Osteoblast (primary cell): ENCODE data around the gene SPATA9. TPM values are rescaled to one million over a fixed set of nuclear protein-coding genes. Genes with fewer than 3 reads are reported as not detected.

Experiments used
- DNase-seq: peaks from one replicate; pipeline ENCODE4 v3.0.0; 2011; ENCODE audit warnings: low spot score, mixed read lengths; ENCODE audit not compliant: insufficient read length; ENCODE audit errors: missing footprints
- H2AFZ ChIP-seq: 2 replicates; pipeline ENCODE4 v1.6.0; 2011; ENCODE audit warnings: mild to moderate bottlenecking, low read length
- H3K27ac ChIP-seq: 2 replicates; pipeline ENCODE4 v1.5.1; 2011; ENCODE audit warnings: mild to moderate bottlenecking, low read depth, low read length, moderate library complexity
- H3K27me3 ChIP-seq: 2 replicates; pipeline ENCODE4 v1.6.0; 2012; ENCODE audit warnings: mild to moderate bottlenecking, control low read depth, inconsistent platforms, low read length, moderate library complexity; ENCODE audit not compliant: insufficient read depth
- H3K36me3 ChIP-seq: 2 replicates; pipeline ENCODE4 v1.5.1; 2011; ENCODE audit warnings: mild to moderate bottlenecking, low read length, control low read depth, moderate library complexity; ENCODE audit not compliant: insufficient read depth
- H3K4me1 ChIP-seq: 2 replicates; pipeline ENCODE4 v1.5.1; 2011; ENCODE audit warnings: mild to moderate bottlenecking, low read length, control low read depth, moderate library complexity; ENCODE audit not compliant: insufficient read depth
- H3K4me2 ChIP-seq: 2 replicates; pipeline ENCODE4 v1.6.0; 2011; ENCODE audit warnings: mild to moderate bottlenecking, low read length; ENCODE audit not compliant: insufficient read depth
- H3K4me3 ChIP-seq: fragments of 200-600 bp; sonication (generic); 3 replicates; pipeline ENCODE4 v1.5.1; 2012; ENCODE audit warnings: mild to moderate bottlenecking, low read length, inconsistent platforms; ENCODE audit not compliant: insufficient read depth
- H3K79me2 ChIP-seq: 2 replicates; pipeline ENCODE4 v1.6.0; 2012; ENCODE audit warnings: mild to moderate bottlenecking, low read length, control low read depth, inconsistent platforms; ENCODE audit not compliant: insufficient read depth
- H3K9me3 ChIP-seq: 2 replicates; pipeline ENCODE4 v1.5.1; 2011; ENCODE audit warnings: low read depth, low read length, control low read depth
- H4K20me1 ChIP-seq: 2 replicates; pipeline ENCODE4 v1.6.0; 2012; ENCODE audit warnings: mild to moderate bottlenecking, low read length, control low read depth; ENCODE audit not compliant: insufficient read depth
- CTCF ChIP-seq: IDR thresholded peaks from 2 replicates; pipeline ENCODE4 v1.5.1; 2011; ENCODE audit warnings: mild to moderate bottlenecking, low read depth, low read length, moderate library complexity; ENCODE audit errors: extremely low read depth
- total RNA-seq: library from RNA; depleted of rRNA; stranded (reverse); fragments of >200 nt; gene quantifications from 2 replicates; pipeline ENCODE4 v1.2.3, GENCODE V29; 2012

The SPATA9 gene
- total RNA-seq, 1 donor, result 0.36 TPM

- Histone ChIP-seq H3K27ac (no peak overlapping the region), H3K4me1 (peaks cover 31% of the 10 kb centered on the region), H4K20me1 (no peaks in the 10 kb centered on the region), H2AFZ (no peak overlapping the region), H3K79me2 (no peaks in the 10 kb centered on the region), H3K36me3 (no peaks in the 10 kb centered on the region), H3K4me2 (no peak overlapping the region), H3K9me3 (no peaks in the 10 kb centered on the region), H3K27me3 (no peaks in the 10 kb centered on the region), H3K4me3 (no peak overlapping the region)
- TF ChIP-seq CTCF, result no peak
- DNase-seq, result no peak
These were observed 37.4 kb upstream of the SPATA9 start for GRCh38 chr5:95720094-95720786.

- no peak for DNase-seq
- no peak overlapping the region for H2AFZ ChIP-seq
- no peaks in the 10 kb centered on the region for H4K20me1 ChIP-seq
- peaks cover 21% of the 10 kb centered on the region for H3K4me1 ChIP-seq
- H3K4me3 ChIP-seq, result no peak overlapping the region
- no peaks in the 10 kb centered on the region for H3K9me3 ChIP-seq
- H3K4me2 ChIP-seq, result no peak overlapping the region
- no peaks in the 10 kb centered on the region for H3K36me3 ChIP-seq
- no peak overlapping the region for H3K27ac ChIP-seq
- TF ChIP-seq CTCF, result no peak
- no peaks in the 10 kb centered on the region for H3K27me3 ChIP-seq
- no peaks in the 10 kb centered on the region for H3K79me2 ChIP-seq
These were observed 35.9 kb upstream of the SPATA9 start for GRCh38 chr5:95718738-95719137.

GRCh38 chr5:95718203-95718602, 35.4 kb upstream of the SPATA9 start:
- H3K9me3 ChIP-seq, result no peaks in the 10 kb centered on the region
- H3K4me1 ChIP-seq, result peaks cover 15% of the 10 kb centered on the region
- no peaks in the 10 kb centered on the region for H3K27me3 ChIP-seq
- H3K79me2 ChIP-seq, result no peaks in the 10 kb centered on the region
- no peak overlapping the region for H3K4me3 ChIP-seq
- no peak for TF ChIP-seq CTCF
- H3K4me2 ChIP-seq, result no peak overlapping the region
- no peak overlapping the region for H3K27ac ChIP-seq
- no peak overlapping the region for H2AFZ ChIP-seq
- H3K36me3 ChIP-seq, result no peaks in the 10 kb centered on the region
- H4K20me1 ChIP-seq, result no peaks in the 10 kb centered on the region
- DNase-seq, result no peak

GRCh38 chr5:95717439-95717838, 34.6 kb upstream of the SPATA9 start:
- Histone ChIP-seq H2AFZ (no peak overlapping the region), H3K4me1 (peaks cover 19% of the 10 kb centered on the region), H3K9me3 (no peaks in the 10 kb centered on the region), H4K20me1 (no peaks in the 10 kb centered on the region), H3K79me2 (no peaks in the 10 kb centered on the region), H3K27ac (no peak overlapping the region), H3K4me2 (no peak overlapping the region), H3K36me3 (no peaks in the 10 kb centered on the region), H3K27me3 (no peaks in the 10 kb centered on the region), H3K4me3 (no peak overlapping the region)
- no peak for TF ChIP-seq CTCF
- no peak for DNase-seq
